Central memory CD8-positive, alpha-beta T cell (primary cell): ENCODE measurements around the gene PXK.
A peak's percentile ranks its signal among the peaks of the same experiment; 100 is the strongest.
"Not testable (repeated sequence)": the region's sequence is repeated elsewhere in the genome, so short reads cannot be mapped to it uniquely, and the experiment has no call there.

Experiments used
- ATAC-seq: fragments of 150-1000 bp; cut with Tn5 transposase; replicated peaks from 2 replicates; pipeline ENCODE4 v1.10.0; 2022; ENCODE audit warnings: mild to moderate bottlenecking, moderate FRiP score, moderate number of reproducible peaks; ENCODE audit not compliant: poor library complexity, severe bottlenecking; ENCODE audit errors: extremely low read depth
- DNase-seq, 2 donors: peaks; one replicate each; pipeline ENCODE4 v3.0.0; 2021; ENCODE audit warnings: low spot score in 2 of 2
- H3K27ac Mint-ChIP-seq: one replicate; pipeline ENCODE4 v1.8.0; 2022; ENCODE audit warnings: low read depth, mild to moderate bottlenecking, moderate library complexity, mixed read lengths
- H3K27me3 Mint-ChIP-seq: one replicate; pipeline ENCODE4 v1.8.0; 2022; ENCODE audit warnings: mixed read lengths
- H3K36me3 Mint-ChIP-seq: one replicate; pipeline ENCODE4 v1.8.0; 2022; ENCODE audit warnings: mild to moderate bottlenecking, moderate library complexity, mixed read lengths; ENCODE audit not compliant: insufficient read depth
- H3K4me1 Mint-ChIP-seq: one replicate; pipeline ENCODE4 v1.8.0; 2022; ENCODE audit warnings: mixed read lengths
- H3K4me3 Mint-ChIP-seq: one replicate; pipeline ENCODE4 v1.8.0; 2022; ENCODE audit warnings: mild to moderate bottlenecking, moderate library complexity, mixed read lengths
- H3K9me3 Mint-ChIP-seq: one replicate; pipeline ENCODE4 v1.8.0; 2022; ENCODE audit warnings: mixed read lengths

PXK gene

DNA sequence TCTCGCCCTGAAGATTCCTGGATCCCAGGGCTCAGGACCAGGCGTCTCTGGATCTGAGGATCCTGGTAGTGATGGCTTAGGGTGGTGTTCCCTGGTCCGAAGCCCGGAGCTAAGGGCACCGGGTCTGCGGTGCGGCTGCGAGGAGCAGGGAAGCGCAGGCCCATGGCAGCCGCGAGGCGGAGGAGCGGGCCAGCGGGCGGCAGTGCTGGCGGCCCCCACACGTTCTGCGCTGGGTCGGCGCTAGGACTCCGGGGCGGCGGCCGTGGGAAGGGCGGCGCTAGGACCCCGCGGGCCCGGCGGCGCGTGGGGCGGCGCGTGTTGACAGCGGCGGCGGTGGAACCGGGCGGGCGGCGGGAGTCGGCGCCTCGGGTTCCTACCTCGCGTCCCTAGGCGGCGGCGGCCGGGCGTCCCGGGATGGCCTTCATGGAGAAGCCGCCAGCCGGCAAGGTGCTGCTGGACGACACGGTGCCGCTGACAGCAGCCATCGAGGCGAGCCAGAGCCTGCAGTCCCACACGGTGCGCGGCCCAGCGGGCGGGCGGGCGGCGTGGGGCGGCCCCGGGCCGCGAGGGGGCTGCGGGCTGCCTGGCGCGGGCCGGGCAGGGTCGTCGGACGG lies at the start of gene PXK:
PXK (plus strand) TSS at position 318 of the 614 bp plus-strand sequence; CDS start at position 415, 97 bp downstream.
- ATAC-seq (peak; percentile 94), DNase-seq (peak; percentile 61 to 68)
- Mint-ChIP-seq H3K36me3 (peaks cover 9% of the 10 kb centered on the region), H3K27ac (peak within 1 kb of the TSS; percentile 76), H3K9me3 (no peaks in the 10 kb centered on the region), H3K4me3 (peak within 1 kb of the TSS; percentile 97), H3K4me1 (peaks cover 41% of the 10 kb centered on the region), H3K27me3 (no peaks in the 10 kb centered on the region)

DNA sequence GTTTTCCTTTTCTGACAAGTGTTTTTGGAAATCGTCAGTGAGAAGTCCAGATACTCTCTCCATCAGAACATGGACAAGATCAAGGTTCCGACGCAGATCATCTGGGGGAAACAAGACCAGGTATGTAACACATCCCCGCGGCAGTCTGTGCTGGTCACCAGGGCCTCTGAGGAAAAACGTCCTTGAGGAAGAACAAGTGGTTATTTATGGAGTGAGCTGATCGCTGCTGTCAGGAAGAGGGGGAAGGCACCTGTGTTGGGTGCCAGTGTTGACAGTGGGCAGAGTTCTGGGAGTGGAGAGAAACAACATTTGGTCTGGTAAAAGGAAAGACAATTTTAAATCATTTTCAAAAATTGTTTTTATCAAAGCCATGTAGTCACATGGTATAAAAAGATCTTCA lies 47.4 kb upstream of the PXK start:
- no peaks in the 10 kb centered on the region for H3K9me3 Mint-ChIP-seq
- H3K36me3 Mint-ChIP-seq: peaks cover 14% of the 10 kb centered on the region
- H3K27ac Mint-ChIP-seq: no peak overlapping the region
- no peak overlapping the region for H3K4me3 Mint-ChIP-seq
- DNase-seq (no peak), ATAC-seq (no peak)
- no peaks in the 10 kb centered on the region for H3K27me3 Mint-ChIP-seq
- no peaks in the 10 kb centered on the region for H3K4me1 Mint-ChIP-seq

DNA sequence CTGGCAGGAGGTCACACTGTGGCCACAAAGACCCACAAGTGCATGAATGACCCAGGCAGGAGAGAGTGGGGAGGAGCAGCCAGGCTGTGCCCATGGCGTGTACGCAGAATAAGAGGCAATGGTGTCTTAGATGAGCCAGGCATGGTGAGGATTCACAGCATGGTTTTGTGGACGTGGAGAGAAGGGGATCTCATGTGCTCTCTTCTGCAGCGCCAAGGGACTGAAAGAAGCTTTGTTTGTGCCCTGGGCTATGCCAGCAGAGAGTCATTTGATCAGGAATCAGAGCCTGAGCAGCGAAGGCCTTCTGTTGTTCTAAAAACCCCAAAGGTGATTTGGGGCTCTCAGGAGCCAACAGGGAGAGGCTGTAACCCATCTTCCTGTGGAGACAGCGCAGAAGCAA lies 45.3 kb upstream of the PXK start:
- H3K4me1 Mint-ChIP-seq: no peaks in the 10 kb centered on the region
- H3K27me3 Mint-ChIP-seq: no peaks in the 10 kb centered on the region
- no peak for DNase-seq
- H3K36me3 Mint-ChIP-seq: peaks cover 10% of the 10 kb centered on the region
- no peak overlapping the region for H3K27ac Mint-ChIP-seq
- no peak for ATAC-seq
- no peaks in the 10 kb centered on the region for H3K9me3 Mint-ChIP-seq
- no peak overlapping the region for H3K4me3 Mint-ChIP-seq

DNA sequence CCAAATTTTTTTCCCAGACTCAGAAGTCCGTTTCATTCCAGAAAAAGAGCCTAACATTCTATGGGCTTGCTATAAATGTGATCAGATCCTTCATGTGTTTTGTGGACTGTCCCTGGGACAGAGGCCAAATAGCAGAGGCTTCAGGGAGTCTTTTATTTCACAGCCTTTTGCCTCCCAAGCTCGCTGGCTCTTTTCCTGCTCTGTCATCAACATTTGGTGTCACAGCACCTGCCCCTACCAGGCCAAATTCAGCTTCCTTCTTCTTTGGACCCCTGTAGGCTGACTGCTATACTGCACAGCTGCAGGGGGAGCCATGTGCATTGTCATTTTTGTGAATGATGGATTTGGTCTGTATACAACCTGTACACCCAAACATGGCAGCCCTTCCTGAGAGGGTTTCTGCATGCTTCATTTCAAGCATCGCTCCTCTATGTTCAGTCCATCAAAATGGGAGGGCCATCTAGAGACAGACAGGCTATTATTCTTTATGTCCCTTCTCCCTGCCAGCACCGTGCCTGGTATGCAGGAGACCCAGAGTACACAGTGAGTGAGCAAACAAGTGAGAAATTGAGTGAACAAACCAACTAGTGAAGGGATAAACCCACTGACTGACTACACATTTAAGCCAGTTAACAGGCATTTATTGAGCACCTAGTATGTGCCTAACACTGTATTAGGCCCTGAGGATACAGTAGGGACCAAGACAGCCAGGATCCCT lies 44.5 kb upstream of the PXK start:
- no peaks in the 10 kb centered on the region for H3K9me3 Mint-ChIP-seq
- no peak for DNase-seq
- H3K4me1 Mint-ChIP-seq: no peaks in the 10 kb centered on the region
- H3K4me3 Mint-ChIP-seq: no peak overlapping the region
- peaks cover 10% of the 10 kb centered on the region for H3K36me3 Mint-ChIP-seq
- no peak for ATAC-seq
- H3K27ac Mint-ChIP-seq: no peak overlapping the region
- no peaks in the 10 kb centered on the region for H3K27me3 Mint-ChIP-seq

DNA sequence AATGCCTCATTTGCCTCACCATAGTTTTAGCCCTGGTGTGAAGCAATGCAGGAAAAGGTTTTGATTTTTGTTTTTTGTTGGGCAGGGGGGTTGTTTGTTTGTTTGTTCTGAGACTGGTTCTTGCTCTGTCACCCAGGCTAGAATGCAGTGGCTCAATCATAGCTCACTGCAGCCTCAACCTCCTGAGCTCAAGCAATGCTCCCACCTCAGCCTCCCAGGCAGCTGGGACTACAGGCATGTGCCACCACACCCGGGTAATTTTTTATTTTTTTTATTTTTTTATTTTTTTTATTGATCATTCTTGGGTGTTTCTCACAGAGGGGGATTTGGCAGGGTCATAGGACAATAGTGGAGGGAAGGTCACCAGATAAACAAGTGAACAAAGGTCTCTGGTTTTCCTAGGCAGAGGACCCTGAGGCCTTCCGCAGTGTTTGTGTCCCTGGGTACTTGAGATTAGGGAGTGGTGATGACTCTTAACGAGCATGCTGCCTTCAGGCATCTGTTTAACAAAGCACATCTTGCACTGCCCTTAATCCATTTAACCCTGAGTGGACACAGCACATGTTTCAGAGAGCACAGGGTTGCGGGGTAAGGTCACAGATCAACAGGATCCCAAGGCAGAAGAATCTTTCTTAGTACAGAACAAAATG lies 43.6 kb upstream of the PXK start:
- not testable (repeated sequence) for H3K27me3 Mint-ChIP-seq, H3K27ac Mint-ChIP-seq, DNase-seq, H3K9me3 Mint-ChIP-seq, H3K4me3 Mint-ChIP-seq, ATAC-seq, H3K4me1 Mint-ChIP-seq
- peaks cover 12% of the 10 kb centered on the region for H3K36me3 Mint-ChIP-seq

DNA sequence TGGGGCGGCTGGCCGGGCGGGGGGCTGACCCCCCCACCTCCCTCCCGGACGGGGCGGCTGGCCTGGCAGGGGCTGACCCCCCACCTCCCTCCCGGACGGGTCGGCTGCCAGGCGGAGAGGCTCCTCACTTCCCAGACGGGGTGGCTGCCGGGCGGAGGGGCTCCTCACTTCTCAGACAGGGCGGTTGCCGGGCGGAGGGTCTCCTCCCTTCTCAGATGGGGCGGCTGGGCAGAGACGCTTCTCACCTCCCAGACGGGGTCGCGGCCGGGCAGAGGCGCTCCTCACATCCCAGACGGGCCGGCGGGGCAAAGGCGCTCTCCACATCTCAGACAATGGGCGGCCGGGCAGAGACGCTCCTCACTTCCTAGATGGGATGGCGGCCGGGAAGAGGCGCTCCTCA lies 42.2 kb upstream of the PXK start:
- H3K36me3 Mint-ChIP-seq, H3K27me3 Mint-ChIP-seq, H3K4me1 Mint-ChIP-seq, DNase-seq, H3K9me3 Mint-ChIP-seq, H3K4me3 Mint-ChIP-seq, ATAC-seq, H3K27ac Mint-ChIP-seq: not testable (repeated sequence)

DNA sequence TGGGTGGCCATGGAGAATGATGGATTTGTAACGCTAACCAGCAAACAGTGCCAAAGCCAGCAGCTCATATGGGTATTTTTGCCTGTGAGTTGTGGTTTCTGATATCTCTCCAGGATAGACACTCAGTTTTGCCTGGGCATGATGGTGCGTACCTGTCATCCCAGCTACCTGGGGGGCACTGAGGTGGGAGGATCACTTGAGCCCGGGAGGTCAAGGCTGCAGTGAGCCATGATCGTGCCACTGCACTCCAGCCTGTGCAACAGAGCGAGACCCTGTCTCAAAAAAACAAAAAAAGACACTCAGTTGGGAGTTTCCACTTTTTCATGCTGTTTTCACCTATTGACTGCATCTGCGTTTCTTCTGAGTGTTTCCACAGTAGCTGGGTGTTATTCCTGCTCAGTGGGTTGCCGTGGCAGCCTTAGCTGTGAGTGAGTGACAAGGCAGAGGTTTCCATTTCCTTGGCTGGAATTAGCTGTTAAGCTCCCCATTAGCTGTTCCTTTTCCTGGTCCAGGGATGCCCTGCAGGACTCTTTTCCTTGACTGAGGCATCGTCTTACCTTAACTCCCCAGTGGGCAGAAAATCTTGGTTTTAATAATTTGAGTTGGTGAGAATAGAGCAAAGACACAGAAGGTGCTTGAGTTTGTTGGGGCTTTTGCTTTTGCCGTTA lies 40.9 kb upstream of the PXK start:
- H3K36me3 Mint-ChIP-seq: peaks cover 3% of the 10 kb centered on the region
- no peak overlapping the region for H3K4me3 Mint-ChIP-seq
- peak overlapping the region; percentile 12 for H3K27ac Mint-ChIP-seq

DNA sequence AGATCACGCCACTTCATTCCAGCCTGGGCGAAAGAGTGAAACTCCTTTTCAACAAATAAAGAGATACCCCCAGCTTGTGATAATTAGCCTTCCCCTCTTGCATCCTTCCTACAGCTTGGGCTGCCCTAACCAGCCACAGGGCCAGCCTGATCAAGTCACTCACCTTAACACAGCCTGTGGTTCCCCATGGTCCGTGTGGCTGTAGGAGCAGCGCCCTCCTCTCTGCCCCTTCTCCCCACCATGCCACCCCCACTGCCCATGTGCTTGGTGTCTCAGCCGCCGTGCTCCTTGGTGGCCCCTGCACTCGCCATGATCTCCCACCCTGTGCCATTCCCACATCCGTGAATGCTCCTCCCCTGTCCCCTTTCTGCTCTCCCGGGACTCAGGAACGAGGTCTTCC lies 39.8 kb upstream of the PXK start:
- no peaks in the 10 kb centered on the region for H3K4me1 Mint-ChIP-seq
- H3K9me3 Mint-ChIP-seq: no peaks in the 10 kb centered on the region
- peaks cover 2% of the 10 kb centered on the region for H3K36me3 Mint-ChIP-seq
- no peaks in the 10 kb centered on the region for H3K27me3 Mint-ChIP-seq
- DNase-seq: no peak
- ATAC-seq: no peak
- no peak overlapping the region for H3K4me3 Mint-ChIP-seq
- H3K27ac Mint-ChIP-seq: no peak overlapping the region

More for the DNA sequence above, 40.9 kb upstream of the PXK start:
- Mint-ChIP-seq H3K4me1 (no peaks in the 10 kb centered on the region), H3K9me3 (no peaks in the 10 kb centered on the region), H3K27me3 (no peaks in the 10 kb centered on the region)
- DNase-seq (no peak), ATAC-seq (no peak)

DNA sequence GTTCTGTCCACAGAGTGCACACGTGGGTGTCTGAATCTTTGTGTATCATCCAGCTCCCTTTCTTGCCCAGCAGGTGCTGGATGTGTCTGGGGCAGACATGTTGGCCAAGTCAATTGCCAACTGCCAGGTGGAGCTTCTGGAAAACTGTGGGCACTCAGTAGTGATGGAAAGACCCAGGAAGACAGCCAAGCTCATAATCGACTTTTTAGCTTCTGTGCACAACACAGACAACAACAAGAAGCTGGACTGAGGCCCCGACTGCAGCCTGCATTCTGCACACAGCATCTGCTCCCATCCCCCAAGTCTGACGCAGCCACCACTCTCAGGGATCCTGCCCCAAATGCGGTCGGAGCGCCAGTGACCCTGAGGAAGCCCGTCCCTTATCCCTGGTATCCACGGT lies 39.2 kb upstream of the PXK start:
- no peak overlapping the region for H3K4me3 Mint-ChIP-seq
- no peaks in the 10 kb centered on the region for H3K4me1 Mint-ChIP-seq
- peaks cover 6% of the 10 kb centered on the region for H3K27me3 Mint-ChIP-seq
- no peaks in the 10 kb centered on the region for H3K9me3 Mint-ChIP-seq
- H3K36me3 Mint-ChIP-seq: peaks cover 2% of the 10 kb centered on the region
- DNase-seq: no peak
- ATAC-seq: no peak
- no peak overlapping the region for H3K27ac Mint-ChIP-seq

DNA sequence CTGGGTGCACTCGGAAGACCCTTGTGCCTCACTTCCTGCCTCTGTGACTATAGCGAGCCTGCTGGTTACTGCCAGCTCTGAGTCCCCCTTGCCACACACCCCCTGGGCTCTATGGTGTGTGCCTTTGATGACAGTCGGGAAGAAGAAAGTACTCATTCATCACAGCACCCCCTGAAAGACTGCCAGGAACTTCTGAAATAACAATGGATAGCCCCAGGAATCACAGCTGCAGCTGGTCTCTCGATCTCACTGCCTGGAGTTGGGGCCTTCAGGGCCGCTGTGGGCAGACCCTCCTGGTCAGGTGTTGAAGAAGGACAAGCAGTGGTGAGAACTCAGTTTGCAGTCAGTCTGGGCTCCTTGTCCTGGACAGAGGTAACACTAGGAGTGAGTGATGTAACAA lies 36.4 kb upstream of the PXK start:
- Mint-ChIP-seq H3K27ac (no peak overlapping the region), H3K36me3 (peaks cover 2% of the 10 kb centered on the region), H3K27me3 (peaks cover 26% of the 10 kb centered on the region), H3K4me3 (no peak overlapping the region), H3K4me1 (no peaks in the 10 kb centered on the region), H3K9me3 (no peaks in the 10 kb centered on the region)
- ATAC-seq (no peak), DNase-seq (no peak)

DNA sequence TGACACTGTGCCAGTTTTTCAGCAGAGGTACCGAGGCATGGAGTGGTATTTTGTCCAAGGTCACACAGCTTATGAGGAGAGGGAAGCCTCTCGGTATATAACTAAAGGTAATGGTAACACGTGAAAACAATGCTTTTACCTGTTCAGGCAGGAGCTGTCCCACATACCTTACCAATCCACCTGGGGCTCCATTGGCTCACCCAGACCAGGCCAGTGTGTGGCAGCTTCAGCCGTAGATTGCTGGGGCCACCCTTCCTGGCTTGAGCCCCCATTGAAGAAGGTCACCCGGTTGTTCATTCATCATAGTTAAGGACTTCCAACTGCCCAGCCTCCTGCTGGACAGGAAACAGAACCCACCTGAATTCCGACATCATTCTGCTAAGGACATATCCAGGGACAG lies 35.8 kb upstream of the PXK start:
- no peak for DNase-seq
- Mint-ChIP-seq H3K36me3 (peaks cover 2% of the 10 kb centered on the region), H3K27me3 (peaks cover 32% of the 10 kb centered on the region), H3K4me3 (no peak overlapping the region), H3K4me1 (no peaks in the 10 kb centered on the region), H3K9me3 (no peaks in the 10 kb centered on the region), H3K27ac (no peak overlapping the region)
- no peak for ATAC-seq

DNA sequence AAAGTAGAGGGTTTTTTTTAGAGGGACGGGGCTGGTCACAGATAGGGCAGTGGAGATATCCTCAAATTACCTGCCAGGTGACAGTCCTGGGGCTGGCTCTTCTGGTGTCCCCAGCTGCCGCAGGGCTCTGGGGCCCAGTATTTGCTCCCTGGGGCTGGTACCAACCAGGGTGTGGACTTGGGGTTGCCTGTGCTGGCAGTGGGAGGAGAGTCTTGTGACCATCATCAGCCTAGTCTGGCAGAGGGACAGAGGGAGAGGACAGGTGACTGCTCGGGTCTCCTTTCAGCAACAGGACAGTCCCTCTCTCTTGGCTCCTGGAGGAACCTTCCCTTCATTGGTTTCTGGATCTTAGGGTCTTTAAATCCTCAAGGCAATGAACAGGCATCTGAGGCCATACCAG lies 34.5 kb upstream of the PXK start:
- no peaks in the 10 kb centered on the region for H3K4me1 Mint-ChIP-seq
- no peak overlapping the region for H3K27ac Mint-ChIP-seq
- DNase-seq: no peak
- H3K4me3 Mint-ChIP-seq: no peak overlapping the region
- ATAC-seq: no peak
- H3K27me3 Mint-ChIP-seq: peaks cover 44% of the 10 kb centered on the region
- no peaks in the 10 kb centered on the region for H3K9me3 Mint-ChIP-seq
- H3K36me3 Mint-ChIP-seq: peaks cover 4% of the 10 kb centered on the region
